Stimulated activated CD4-positive, alpha-beta T cell treated with anti-CD3 and anti-CD28 coated beads, Interleukin-2, amount 100 ng/mL, for 24 hours (primary cell): ENCODE data around the gene PHYKPL.

Experiments
- DNase-seq, 2 donors: peaks; one replicate each; pipeline ENCODE4 v3.0.0-alpha.2; 2020

Gene PHYKPL

GRCh38 chr5:178180141-178180863 is 52.3 kb downstream of the PHYKPL start:
- no peak for DNase-seq

- no peak for DNase-seq
These were observed 55.0 kb downstream of the PHYKPL start for GRCh38 chr5:178177569-178177968.

GRCh38 chr5:178176791-178177190 is 55.8 kb downstream of the PHYKPL start:
- DNase-seq = no peak

GRCh38 chr5:178174456-178174855 is 58.1 kb downstream of the PHYKPL start:
- no peak for DNase-seq

GRCh38 chr5:178170455-178170854 is 62.1 kb downstream of the PHYKPL start:
- no peak for DNase-seq

GRCh38 chr5:178165581-178165980 is 67.0 kb downstream of the PHYKPL start:
- no peak for DNase-seq

- DNase-seq = peak; percentile 95 to 96
These were observed 68.5 kb downstream of the PHYKPL start for GRCh38 chr5:178163772-178164735.

GRCh38 chr5:178162481-178162880 is 70.1 kb downstream of the PHYKPL start:
- DNase-seq = no peak

GRCh38 chr5:178160176-178160575 is 72.4 kb downstream of the PHYKPL start:
- DNase-seq = no peak
